Thyroid gland (tissue), 4 donors: ENCODE data around the gene POLL.

ENCODE experiments used
- POLR2A ChIP-seq, 2 donors: fragments of 450-650 bp; IDR thresholded peaks; one replicate each; pipeline ENCODE4 v1.6.1; 2017; ENCODE audit warnings: antibody characterized with exemption in 2 of 2, mild to moderate bottlenecking in 2 of 2, moderate library complexity in 1 of 2
- TF ChIP-seq, protein P1 (sequence below), 6 experiments: fragments of 200-600 bp in 3 of 6; fragments of 450-650 bp in 3 of 6; sonication (generic) in 3 of 6; IDR thresholded peaks; one replicate each; pipeline ENCODE4 v1.5.1; 2016 to 2019; ENCODE audit warnings: antibody characterized with exemption in 6 of 6, mild to moderate bottlenecking in 2 of 6, inconsistent platforms in 1 of 6, moderate library complexity in 1 of 6

DNA sequence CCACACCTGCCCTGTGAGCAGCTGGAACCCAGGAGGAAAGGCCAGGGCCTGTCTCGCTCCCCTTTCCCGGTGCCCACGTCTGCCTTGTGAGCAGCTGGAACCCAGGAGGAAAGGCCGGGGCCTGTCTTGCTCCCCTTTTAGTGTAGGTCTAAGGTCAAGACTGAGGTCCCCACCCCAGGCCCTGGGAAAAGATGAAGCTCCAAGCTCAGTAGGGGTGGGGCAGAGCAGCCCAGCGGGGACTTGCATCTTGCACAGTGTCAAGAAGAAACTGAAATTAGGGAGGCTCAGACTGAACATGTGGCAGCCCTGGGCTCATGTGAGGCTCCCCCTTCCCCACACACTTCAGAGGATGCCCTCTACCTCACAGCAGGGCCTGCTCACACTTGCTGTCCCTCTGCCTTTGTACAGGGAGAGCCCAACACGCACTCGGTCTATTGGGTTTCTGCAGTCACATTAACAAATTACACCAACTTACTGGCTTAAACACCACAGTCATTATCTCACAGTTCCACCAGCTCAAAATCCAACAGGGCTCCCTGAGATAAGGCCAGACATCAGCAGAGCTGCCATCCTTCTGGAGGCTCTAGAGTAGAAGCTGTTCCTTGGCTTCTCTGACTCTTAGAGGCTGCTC lies 12.4 kb downstream of the POLL start:
- TF ChIP-seq, protein P1, sequence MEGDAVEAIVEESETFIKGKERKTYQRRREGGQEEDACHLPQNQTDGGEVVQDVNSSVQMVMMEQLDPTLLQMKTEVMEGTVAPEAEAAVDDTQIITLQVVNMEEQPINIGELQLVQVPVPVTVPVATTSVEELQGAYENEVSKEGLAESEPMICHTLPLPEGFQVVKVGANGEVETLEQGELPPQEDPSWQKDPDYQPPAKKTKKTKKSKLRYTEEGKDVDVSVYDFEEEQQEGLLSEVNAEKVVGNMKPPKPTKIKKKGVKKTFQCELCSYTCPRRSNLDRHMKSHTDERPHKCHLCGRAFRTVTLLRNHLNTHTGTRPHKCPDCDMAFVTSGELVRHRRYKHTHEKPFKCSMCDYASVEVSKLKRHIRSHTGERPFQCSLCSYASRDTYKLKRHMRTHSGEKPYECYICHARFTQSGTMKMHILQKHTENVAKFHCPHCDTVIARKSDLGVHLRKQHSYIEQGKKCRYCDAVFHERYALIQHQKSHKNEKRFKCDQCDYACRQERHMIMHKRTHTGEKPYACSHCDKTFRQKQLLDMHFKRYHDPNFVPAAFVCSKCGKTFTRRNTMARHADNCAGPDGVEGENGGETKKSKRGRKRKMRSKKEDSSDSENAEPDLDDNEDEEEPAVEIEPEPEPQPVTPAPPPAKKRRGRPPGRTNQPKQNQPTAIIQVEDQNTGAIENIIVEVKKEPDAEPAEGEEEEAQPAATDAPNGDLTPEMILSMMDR (IDR thresholded peaks at IDR 0.05) = no peak
- no peak for TF ChIP-seq POLR2A (IDR thresholded peaks at IDR 0.05)
